ENCODE measurements around the gene GLB1L3.
"Not testable (repeated sequence)": the region's sequence is repeated elsewhere in the genome, so short reads cannot be mapped to it uniquely, and the experiment has no call there.

GLB1L3 gene

DNA sequence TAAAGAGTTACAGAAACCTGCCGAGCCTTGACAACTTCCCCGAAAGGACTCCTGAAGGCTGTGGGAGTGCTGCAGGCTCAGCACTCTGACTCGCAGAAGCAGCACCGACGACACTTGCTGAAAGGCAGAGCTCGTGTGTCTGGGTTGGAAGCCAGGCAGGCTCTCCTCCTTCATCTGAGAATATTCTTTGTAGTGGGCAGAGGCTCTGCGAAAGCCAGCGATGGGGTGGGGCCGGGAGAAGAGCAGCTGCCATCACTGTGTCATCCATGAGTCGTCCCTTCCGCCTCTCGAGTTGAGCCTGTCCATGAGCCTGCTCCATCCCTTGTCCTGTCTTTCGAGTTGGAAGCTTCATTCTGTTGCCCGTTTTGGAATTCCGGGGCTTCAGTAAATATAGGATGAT is 67.5 kb downstream of the GLB1L3 start:
- no peak for DNase-seq (ENCODE audit: low read depth in 2 of 2)

DNA sequence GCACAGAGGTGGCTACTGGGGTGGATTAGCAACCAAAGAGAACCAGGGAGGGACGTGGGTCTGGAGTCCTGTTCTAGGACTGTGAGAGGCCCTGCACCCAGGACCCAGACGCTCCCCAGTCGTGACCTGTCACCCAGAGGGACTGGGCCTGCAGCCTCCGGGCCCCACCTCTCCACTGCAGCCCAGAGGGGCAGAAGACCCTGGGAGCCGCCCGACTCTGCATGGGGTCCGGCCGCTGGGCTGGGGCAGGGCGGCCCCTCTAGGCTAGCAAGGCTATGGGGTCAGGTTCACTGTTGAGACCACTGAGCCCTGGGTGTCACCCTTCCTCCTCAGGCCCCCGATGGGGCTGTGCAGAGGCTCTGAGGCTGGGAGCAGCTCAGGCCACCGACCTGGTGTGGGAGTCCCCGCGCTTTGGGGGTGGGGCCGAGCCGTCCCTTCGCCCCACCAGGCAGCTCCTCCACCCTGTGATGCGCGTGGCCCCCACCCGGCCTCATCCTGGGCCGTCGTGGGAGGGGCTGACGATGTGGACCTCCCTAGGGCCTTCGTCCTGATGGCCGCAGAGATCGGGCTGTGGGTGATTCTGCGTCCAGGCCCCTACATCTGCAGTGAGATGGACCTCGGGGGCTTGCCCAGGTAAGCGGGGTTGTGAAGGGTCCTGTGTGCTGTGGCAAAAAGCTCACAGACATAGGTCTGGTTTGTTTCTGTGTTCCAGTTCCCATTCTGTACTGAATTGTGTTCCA is 68.5 kb downstream of the GLB1L3 start:
- not testable (repeated sequence) for DNase-seq (ENCODE audit: low read depth in 2 of 2)

DNA sequence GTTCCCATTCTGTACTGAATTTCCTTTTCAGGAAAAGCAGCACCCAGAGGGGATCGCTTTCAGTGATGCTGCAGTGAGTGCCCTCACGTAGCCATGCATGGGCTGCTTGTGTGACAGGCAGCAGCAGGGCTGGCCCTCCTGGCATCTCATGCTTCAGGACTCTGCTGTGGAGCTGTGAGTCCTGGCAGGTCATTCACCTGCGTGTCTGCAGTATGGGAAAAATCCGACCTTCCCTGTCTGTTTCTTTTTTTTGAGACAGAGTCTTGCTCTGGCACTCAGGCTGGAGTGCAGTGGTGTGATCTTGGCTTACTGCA is 69.0 kb downstream of the GLB1L3 start:
- DNase-seq (ENCODE audit: low read depth in 2 of 2): no peak

DNA sequence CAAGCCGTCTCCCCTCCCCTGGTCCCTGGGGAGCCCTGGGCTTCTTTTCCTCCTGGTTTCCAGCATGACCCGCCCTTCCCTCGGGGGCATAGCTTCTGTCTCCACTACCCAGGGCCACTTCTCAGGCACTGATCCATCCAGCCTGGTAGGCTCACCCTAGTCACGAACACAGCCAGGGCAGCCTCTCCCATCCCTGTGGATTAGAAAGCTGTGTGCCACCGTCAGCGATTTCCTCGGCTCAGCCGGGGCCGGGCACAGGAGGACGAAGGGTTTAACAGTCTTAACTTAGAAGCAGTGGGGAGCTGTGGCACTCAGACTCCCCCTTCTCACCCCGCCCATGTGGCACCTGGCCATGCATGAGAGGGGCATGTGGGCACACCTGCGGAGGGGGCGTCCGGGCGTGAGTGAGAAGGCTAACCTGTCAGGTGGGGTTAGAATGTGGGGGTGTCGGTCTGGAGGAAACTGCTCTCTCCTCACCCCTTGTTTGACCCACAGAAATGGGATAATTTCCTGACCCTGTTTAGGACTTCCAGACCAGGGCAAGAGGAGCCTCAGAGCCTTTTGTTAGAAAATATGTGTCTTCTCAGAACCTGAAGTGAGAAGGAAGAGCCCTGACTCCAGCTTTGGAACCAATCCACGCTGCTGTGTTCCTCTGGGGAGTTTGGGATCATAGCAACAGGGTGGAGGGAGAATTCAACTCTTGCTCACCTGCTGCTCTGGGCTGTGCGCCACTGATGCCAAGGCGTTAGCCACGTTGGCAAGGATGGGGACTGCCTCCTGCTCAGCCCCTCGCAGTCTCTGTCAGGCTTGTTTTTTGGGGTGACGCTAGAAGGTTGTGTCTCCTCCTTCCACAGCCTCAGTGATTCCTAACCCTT is 70.2 kb downstream of the GLB1L3 start:
- DNase-seq (ENCODE audit: low read depth in 2 of 2): no peak

DNA sequence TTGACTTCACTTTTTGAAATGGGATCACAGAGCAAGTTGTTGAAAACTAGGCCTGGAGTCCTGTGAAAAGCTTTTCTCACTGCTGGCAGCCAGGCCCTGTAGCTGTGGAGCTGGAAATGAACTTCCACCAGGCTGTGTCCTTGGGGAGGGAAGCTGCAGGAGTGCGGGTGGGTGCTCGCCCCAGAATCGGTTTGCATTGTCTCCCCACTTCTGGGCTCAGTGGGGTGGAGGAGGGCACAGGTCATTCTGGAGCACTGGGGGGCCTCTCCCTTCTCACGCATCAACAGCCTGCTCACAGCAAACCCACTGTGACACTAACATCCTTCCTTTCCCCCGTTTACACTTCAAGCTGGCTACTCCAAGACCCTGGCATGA is 70.8 kb downstream of the GLB1L3 start:
- DNase-seq (ENCODE audit: low read depth in 2 of 2): no peak

DNA sequence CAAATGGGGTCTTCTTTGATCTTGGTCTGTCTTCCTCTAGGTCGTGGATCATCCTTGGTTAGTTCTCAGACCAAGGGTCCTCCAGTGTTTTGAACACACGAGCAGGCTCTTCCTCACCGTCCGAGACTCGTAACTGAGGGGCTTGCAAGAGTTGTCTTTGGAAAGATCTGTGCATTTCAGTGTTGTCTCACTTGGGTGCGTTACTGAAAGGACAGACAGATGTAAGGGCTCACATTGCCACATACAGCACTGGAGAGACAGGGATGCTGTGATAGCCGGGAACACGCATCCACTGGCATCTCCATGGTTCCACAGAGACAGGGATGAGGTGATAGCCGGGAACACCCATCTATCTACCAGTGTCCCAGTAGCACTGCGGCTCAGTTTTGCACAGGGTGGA is 71.3 kb downstream of the GLB1L3 start:
- DNase-seq (ENCODE audit: low read depth in 2 of 2): no peak

DNA sequence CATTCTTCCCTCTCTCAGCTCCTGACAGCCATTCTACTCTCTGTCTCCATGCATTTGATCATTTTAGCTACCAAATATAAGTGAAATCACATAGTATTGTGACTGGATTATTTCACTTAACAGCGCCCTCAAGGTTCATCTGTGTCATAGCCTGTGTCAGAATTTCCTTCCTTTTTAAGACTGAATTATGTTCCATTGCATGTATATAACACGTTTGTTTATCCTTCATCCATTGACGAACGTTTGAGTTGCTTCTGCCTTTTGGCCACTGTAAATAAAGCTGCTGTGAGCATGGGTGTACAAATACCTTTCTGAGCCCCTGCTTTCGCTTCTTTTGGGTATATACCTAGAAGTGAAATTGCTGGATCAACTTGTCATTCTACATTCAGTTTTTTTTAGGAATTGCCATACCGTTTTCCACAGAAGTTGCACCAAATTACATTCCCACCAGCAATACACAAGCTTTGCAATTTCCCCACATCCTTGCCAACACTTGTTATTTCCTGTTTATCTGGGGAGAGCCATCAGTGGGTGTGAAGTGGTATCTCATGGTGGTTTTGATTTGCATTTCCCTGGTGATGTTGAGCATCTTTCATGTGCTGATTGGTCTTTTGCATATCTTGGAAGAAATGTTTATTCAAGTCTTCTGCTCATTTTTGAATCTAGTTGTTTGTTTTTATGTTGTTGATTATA is 73.1 kb downstream of the GLB1L3 start:
- no peak for DNase-seq (ENCODE audit: low read depth in 2 of 2)

DNA sequence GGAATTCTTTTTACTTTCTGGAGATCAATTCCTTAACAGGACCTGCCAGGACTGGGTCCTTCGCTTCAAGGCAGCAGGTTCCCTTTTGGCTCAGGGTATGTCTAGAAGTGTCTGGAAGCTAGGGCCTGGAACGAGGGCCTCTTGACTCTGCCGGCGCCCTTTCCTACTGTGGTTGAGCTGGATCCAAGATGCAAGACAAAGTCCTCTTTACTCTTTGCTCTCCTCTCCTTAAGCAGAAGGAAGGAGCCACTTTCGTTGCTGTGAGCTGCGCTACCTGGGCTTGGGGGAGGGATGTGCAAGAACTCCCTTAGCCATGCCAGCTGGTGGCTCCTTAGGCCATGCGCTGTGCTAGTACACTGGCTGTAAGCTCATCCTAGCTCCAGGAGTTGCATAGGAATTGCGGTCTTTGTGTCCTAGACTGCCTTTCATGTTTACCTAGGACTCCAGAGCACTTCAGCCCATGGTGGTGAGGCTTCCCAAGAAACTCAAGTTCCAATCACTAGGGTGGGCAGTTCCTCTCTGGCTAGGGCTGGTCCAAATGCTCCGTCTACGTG is 73.7 kb downstream of the GLB1L3 start:
- no peak for DNase-seq (ENCODE audit: low read depth in 2 of 2)

DNA sequence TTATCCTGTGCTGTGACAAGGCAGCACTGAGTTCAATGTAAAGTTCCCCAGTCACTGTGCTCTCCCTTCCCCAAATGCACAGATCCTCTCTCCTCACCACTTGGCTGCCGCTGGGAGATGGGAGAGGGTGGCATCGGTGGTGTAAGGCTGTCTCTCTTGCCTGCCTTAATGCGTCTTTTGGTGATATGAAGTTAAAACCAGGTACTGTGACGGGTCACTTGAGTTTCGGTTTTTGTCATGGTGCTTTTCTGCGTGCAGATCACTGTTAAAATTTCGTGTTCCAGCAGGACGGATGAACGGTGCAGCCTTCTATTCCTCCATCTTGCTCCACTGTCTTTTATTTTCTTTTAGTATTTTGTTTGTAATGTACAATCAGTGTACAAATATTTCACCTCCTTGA is 74.2 kb downstream of the GLB1L3 start:
- no peak for DNase-seq (ENCODE audit: low read depth in 2 of 2)

DNA sequence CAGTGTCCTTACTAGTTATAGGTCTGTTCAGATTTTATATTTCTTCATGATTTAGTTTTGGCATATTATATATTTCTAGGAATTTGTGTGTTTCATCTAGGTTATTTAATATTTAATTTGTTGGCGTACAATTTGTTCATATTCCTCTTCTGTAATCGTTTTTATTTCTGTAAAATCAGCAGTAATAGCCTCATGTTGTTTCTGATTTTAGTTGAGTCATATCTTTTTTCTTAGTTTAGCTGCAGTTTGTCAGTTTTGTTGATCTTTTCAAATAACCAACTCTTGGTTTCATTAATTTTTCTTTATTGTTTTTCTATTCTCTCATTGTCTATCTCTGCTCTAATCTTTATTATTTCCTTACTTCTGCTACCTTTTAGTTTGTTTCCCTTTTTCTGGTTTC is 75.9 kb downstream of the GLB1L3 start:
- no peak for DNase-seq (ENCODE audit: low read depth in 2 of 2)

DNA sequence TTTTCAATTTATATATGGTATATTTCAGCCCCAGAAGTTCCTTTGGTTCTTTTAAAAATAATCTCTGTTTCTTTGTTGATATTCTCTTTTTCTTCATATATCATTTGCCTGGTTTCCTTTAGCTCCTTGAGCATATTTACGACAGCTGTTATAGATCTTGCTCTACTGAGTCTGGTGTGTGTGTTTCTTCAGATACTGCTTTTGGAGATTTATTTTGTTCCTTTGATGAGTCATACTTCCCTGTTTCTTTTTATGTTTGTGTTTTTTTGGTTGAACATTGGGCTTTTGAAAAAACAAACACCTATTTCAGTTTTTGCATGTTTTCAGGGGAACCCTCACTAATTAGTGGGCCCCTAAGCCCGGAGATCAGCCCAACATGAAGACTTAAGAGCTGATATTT is 79.0 kb downstream of the GLB1L3 start:
- DNase-seq (ENCODE audit: low read depth in 2 of 2): no peak

DNA sequence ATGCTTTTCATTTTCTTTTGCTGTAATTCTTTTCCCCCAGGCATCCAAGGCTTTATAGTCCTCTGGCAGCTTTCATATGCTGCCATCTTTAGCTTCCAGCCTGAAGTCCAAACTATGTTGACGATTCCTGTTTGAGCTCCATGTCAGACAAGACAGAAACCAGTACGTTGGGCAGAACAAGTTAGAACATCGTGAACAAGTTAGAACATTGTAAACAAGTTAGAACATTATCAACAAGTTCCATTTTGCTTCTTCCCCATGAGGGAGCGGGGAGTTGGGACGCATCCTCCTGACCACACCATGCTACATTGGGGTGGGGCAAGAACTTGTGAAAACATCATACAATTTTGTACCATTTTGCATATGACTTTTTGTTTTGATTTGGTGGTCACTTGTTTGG is 79.5 kb downstream of the GLB1L3 start:
- DNase-seq (ENCODE audit: low read depth in 2 of 2): no peak

DNA sequence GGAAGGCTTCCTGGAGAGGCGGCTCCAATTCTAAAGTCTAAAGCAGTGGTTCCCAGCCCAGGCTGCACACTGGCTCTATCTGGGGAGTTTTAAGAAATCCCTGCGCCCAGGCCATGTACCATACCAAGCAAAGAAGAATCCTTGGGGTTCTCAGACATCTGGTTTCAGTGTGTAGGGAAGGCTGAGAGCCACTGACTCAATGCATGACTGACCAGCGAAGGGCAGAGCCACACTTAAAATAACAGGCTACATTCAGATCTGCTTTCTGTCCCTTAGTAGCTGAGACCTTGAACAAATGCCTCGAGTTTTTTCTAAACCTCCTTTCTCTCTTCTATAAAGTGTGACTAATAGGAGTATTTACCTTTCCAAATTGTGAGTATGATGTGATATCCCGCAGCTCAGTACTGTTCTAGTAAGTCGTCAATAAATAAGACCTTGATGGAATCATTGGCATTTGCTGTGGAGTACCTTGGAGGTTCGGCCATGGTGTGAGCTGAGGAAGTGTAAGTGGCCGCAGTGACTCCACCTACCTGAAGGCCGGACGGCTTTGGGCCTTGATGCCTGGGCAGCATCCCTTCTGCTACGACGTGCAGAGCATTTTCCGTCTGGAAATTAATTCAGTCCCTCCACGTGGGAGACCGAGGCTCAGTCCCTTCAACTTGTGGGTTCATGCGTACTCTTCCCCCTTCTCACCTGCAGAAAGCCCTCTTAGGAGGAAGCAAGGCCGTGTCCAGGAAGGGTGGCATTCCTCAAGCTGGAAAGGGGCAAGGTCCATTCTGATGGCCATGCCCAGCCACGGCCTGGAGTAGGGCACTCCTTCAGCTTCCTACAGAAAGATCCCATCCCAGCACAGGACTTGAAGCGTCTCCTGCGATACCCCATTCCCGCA is 80.7 kb downstream of the GLB1L3 start:
- DNase-seq (ENCODE audit: low read depth in 2 of 2): no peak

DNA sequence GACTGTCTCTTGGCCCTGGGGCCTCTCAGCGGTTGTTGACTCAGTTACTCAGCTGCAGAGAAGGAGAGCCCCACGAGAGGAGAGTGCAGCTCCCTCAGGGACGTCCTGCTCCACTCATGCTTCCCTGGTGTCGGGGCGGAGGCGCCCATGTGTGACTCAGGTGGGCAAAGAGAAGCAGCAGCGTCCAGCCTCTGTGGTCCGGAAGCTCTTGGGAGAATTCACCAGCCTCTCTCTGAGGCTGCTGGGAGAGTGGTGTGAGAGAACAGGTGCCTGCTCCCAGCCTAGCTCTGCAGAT is 81.3 kb downstream of the GLB1L3 start:
- DNase-seq (ENCODE audit: low read depth in 2 of 2): no peak

DNA sequence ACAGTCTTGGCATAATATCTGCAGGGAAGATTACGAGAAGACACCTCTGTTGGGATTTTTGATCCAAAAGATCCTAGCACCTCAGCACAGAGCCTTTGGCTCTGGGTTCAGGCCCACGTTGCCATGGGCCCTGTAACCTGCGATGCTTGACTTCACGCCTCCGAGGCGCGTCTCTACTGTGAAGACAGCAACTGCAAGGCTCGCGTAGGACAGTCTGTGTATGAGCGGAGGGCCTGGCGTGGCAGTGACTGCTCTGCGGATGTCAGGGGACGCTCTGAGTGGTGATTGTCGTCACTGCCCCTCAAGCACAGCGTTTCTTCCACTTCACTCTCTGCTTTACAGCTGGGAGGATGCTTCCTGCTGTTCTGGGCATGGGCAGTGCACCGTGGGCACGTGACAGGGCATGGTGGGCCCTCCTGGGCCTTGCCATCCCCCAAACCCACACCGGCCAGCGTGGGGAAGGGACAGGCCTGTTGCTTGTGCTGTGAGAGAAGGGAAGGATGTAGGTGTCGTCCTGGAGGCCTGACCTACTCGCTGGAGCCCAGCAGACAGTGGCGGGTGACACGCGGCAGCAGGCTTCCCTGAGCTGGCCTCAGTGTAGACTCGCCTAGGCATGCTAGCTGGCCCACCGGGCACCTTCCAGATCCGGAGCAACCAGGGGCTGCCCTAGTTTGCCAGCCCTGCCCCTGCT is 82.1 kb downstream of the GLB1L3 start:
- DNase-seq (ENCODE audit: low read depth in 2 of 2): no peak

DNA sequence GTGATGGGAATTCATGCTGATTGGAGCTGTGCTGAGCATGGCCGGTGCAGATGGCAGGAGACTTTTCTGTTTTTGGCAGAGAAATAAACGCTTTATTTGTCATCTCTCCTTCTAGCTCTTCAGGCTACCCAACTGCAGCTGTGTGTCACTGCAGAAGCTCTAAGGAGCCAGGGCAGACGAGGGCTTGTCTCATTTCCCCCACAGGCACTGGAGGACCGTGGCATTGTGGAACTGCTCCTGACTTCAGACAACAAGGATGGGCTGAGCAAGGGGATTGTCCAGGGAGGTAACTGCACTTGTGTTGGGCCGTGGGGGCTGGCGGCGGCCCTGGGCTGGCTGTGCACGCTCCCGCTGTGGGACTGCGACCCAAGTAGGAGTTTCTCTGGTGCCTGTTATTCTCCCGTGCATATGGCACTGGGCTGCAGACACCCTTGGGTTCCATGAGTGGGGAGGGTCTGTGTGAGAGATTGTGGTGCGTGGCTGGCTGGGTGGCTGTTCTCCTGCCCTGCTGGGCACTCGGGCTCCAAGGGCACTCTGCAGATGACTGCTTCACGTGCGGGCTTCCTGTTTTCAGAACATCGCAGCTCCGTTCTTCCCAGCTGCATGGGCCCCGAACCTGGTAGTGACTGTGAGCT is 82.8 kb downstream of the GLB1L3 start:
- DNase-seq (ENCODE audit: low read depth in 2 of 2): no peak

DNA sequence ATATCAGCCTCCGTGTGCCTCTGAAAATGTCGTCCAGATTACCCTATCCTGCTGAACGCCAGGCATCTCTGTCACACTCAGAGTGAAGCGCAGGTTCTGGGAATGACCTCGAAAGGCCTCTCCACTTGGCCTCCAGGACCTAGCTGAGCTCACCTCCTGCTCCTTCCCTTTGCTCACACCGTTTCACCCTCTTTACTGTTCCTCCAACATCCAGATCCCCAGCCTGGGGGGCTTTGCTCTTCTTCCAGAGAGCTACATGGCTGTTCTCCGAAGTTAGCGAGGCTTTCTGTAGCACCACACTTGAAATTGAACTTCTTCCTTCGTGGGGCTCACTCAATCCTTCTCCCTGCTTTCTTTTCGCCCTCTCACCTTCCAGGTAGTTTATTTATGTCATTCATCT is 83.5 kb downstream of the GLB1L3 start:
- DNase-seq (ENCODE audit: low read depth in 2 of 2): no peak

DNA sequence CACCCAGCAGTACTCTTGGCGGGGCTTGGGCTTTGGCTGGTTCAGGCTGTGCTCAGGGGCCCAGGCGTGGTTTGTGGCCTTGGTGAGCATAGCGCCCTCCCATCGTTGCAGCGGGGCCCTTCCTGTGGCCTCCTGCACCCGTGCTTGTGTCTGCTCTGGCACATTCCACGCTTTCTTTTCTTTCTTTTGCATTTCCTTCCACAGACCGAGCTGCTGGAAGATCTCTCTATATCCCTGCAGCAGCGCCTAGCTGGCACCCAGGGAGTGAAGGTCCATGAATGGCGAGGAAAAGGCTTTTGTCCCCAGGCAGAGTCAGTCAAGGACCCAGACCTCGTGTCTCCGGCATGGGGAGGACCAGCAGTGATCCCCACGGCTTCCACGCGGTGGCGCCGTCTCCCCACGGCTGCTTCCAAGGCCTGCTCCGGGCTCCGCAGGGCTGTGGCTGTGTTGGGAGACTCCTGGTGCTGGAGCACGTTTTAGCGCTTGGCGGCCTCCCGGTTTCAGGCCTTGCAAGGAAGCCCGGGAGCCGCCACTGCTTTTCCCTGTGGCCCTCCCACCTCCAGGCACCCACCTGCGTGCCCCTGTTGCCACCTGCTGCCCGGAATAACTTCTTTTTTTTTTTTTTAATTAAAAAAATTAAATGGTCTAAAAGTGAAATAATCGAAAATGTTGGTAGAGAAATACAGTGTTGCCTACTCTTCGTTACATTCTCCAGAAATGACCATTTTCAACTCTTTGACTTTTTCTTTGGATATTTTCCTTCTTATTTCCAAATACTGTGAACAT is 84.1 kb downstream of the GLB1L3 start:
- DNase-seq (ENCODE audit: low read depth in 2 of 2): peak; percentile 69 to 73

DNA sequence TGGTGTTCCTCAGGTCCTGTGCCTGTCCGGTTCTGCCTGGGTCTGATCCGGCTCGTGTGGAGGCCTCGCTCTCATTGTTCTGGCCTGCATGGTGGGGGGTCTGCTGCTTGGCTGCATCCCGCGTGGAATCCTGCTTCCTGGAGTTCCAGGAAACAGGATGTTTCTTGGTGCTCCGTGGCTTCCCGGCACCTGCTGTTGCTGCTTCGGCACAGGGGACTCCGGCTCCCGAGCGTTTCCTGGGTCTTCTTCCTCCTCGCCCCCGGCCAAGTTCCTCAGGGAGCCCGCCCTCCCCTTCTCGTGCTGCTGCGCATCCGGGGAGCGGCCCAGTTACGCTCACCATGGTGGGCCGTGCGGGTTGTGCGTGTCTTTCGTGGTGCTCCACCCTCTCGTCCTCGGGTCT is 85.5 kb downstream of the GLB1L3 start:
- DNase-seq (ENCODE audit: low read depth in 2 of 2): no peak
